Measurements from ENCODE around the gene LOC101059915.

LOC101059915 gene

GRCh38 chrX:71622576-71623450, 44.5 kb upstream of the LOC101059915 start:
- 20 to 34% methylated on average over 13 of the region's 13 CpGs for WGBS, 2 donors
- intact Hi-C loops (cut with DNase I): no loop called here
- H3K27ac ChIP-seq (ENCODE audit: low read depth in 1 of 2, low read length in 2 of 2): peak overlapping the region in 1 of 2 donors; percentile 34

GRCh38 chrX:71623714-71624113, 43.6 kb upstream of the LOC101059915 start:
- Histone ChIP-seq H3K9me3 (ENCODE audit: control insufficient read depth, low read length) (no peaks in the 10 kb centered on the region), H3K36me3 (ENCODE audit: control insufficient read depth in 1 of 2, insufficient read depth in 2 of 2, low read length in 1 of 2) (no peaks in the 10 kb centered on the region), H3K27ac (ENCODE audit: low read depth in 1 of 2, low read length in 2 of 2) (no peak overlapping the region), H3K4me3 (ENCODE audit: low read length in 2 of 2) (no peak overlapping the region), H3K4me1 (ENCODE audit: control insufficient read depth in 1 of 2, insufficient read depth in 2 of 2, low read length in 2 of 2) (no peaks in the 10 kb centered on the region), H3K27me3 (ENCODE audit: control insufficient read depth in 1 of 2, insufficient read depth in 2 of 2, low read length in 1 of 2) (no peaks in the 10 kb centered on the region)
- 96 to 98% methylated on average over 3 of the region's 3 CpGs for WGBS, 2 donors
- no peak for ATAC-seq (ENCODE audit: low FRiP score)
- DNase-seq: no peak
- intact Hi-C loops (cut with DNase I): no loop called here

More at GRCh38 chrX:71622576-71623450, 44.5 kb upstream of the LOC101059915 start:
- no peaks in the 10 kb centered on the region for H3K4me1 ChIP-seq (ENCODE audit: control insufficient read depth in 1 of 2, insufficient read depth in 2 of 2, low read length in 2 of 2)
- ATAC-seq (ENCODE audit: low FRiP score): peak; percentile 82
- no peaks in the 10 kb centered on the region for H3K9me3 ChIP-seq (ENCODE audit: control insufficient read depth, low read length)
- no peaks in the 10 kb centered on the region for H3K27me3 ChIP-seq (ENCODE audit: control insufficient read depth in 1 of 2, insufficient read depth in 2 of 2, low read length in 1 of 2)
- DNase-seq: peak; percentile 87 to 88
- H3K36me3 ChIP-seq (ENCODE audit: control insufficient read depth in 1 of 2, insufficient read depth in 2 of 2, low read length in 1 of 2): no peaks in the 10 kb centered on the region
- no peak overlapping the region for H3K4me3 ChIP-seq (ENCODE audit: low read length in 2 of 2)

- no peak overlapping the region for H3K27ac ChIP-seq (ENCODE audit: low read depth in 1 of 2, low read length in 2 of 2)
- intact Hi-C loops (cut with DNase I): no loop called here
- DNase-seq (no peak), ATAC-seq (ENCODE audit: low FRiP score) (no peak)
- H3K36me3 ChIP-seq (ENCODE audit: control insufficient read depth in 1 of 2, insufficient read depth in 2 of 2, low read length in 1 of 2): no peaks in the 10 kb centered on the region
- H3K27me3 ChIP-seq (ENCODE audit: control insufficient read depth in 1 of 2, insufficient read depth in 2 of 2, low read length in 1 of 2): no peaks in the 10 kb centered on the region
- WGBS, 2 donors: 89 to 93% methylated on average over 5 of the region's 5 CpGs
- no peaks in the 10 kb centered on the region for H3K9me3 ChIP-seq (ENCODE audit: control insufficient read depth, low read length)
- no peaks in the 10 kb centered on the region for H3K4me1 ChIP-seq (ENCODE audit: control insufficient read depth in 1 of 2, insufficient read depth in 2 of 2, low read length in 2 of 2)
- H3K4me3 ChIP-seq (ENCODE audit: low read length in 2 of 2): no peak overlapping the region
Measured at GRCh38 chrX:71625471-71625870, 41.9 kb upstream of the LOC101059915 start.

- no peak overlapping the region for H3K4me3 ChIP-seq (ENCODE audit: low read length in 2 of 2)
- no peaks in the 10 kb centered on the region for H3K4me1 ChIP-seq (ENCODE audit: control insufficient read depth in 1 of 2, insufficient read depth in 2 of 2, low read length in 2 of 2)
- no peak for DNase-seq
- no peaks in the 10 kb centered on the region for H3K27me3 ChIP-seq (ENCODE audit: control insufficient read depth in 1 of 2, insufficient read depth in 2 of 2, low read length in 1 of 2)
- H3K9me3 ChIP-seq (ENCODE audit: control insufficient read depth, low read length): no peaks in the 10 kb centered on the region
- no peak for ATAC-seq (ENCODE audit: low FRiP score)
- H3K36me3 ChIP-seq (ENCODE audit: control insufficient read depth in 1 of 2, insufficient read depth in 2 of 2, low read length in 1 of 2): no peaks in the 10 kb centered on the region
- WGBS, 2 donors: 75 to 93% methylated on average over 6 of the region's 6 CpGs
- H3K27ac ChIP-seq (ENCODE audit: low read depth in 1 of 2, low read length in 2 of 2): no peak overlapping the region
- intact Hi-C loops (cut with DNase I): no loop called here
Measured at GRCh38 chrX:71626576-71626975, 40.8 kb upstream of the LOC101059915 start.

GRCh38 chrX:71627588-71628404, 39.5 kb upstream of the LOC101059915 start:
- intact Hi-C loops (cut with DNase I): no loop called here
- Histone ChIP-seq H3K36me3 (ENCODE audit: control insufficient read depth in 1 of 2, insufficient read depth in 2 of 2, low read length in 1 of 2) (no peaks in the 10 kb centered on the region), H3K27me3 (ENCODE audit: control insufficient read depth in 1 of 2, insufficient read depth in 2 of 2, low read length in 1 of 2) (no peaks in the 10 kb centered on the region), H3K9me3 (ENCODE audit: control insufficient read depth, low read length) (no peaks in the 10 kb centered on the region), H3K4me1 (ENCODE audit: control insufficient read depth in 1 of 2, insufficient read depth in 2 of 2, low read length in 2 of 2) (no peaks in the 10 kb centered on the region), H3K27ac (ENCODE audit: low read depth in 1 of 2, low read length in 2 of 2) (no peak overlapping the region), H3K4me3 (ENCODE audit: low read length in 2 of 2) (no peak overlapping the region)
- DNase-seq (no peak), ATAC-seq (ENCODE audit: low FRiP score) (no peak)
- WGBS, 2 donors: 76 to 89% methylated on average over 14 of the region's 14 CpGs

GRCh38 chrX:71629467-71629866, 37.9 kb upstream of the LOC101059915 start:
- DNase-seq (no peak), ATAC-seq (ENCODE audit: low FRiP score) (no peak)
- no peak overlapping the region for H3K4me3 ChIP-seq (ENCODE audit: low read length in 2 of 2)
- H3K4me1 ChIP-seq (ENCODE audit: control insufficient read depth in 1 of 2, insufficient read depth in 2 of 2, low read length in 2 of 2): no peaks in the 10 kb centered on the region
- H3K9me3 ChIP-seq (ENCODE audit: control insufficient read depth, low read length): no peaks in the 10 kb centered on the region
- H3K27me3 ChIP-seq (ENCODE audit: control insufficient read depth in 1 of 2, insufficient read depth in 2 of 2, low read length in 1 of 2): no peaks in the 10 kb centered on the region
- no peak overlapping the region for H3K27ac ChIP-seq (ENCODE audit: low read depth in 1 of 2, low read length in 2 of 2)
- no peaks in the 10 kb centered on the region for H3K36me3 ChIP-seq (ENCODE audit: control insufficient read depth in 1 of 2, insufficient read depth in 2 of 2, low read length in 1 of 2)
- WGBS, 2 donors: 81 to 91% methylated on average over 2 of the region's 2 CpGs
- intact Hi-C loops (cut with DNase I): no loop called here

GRCh38 chrX:71632923-71633657, 34.3 kb upstream of the LOC101059915 start:
- 86 to 93% methylated on average over 10 of the region's 10 CpGs for WGBS, 2 donors
- no peak overlapping the region for H3K27ac ChIP-seq (ENCODE audit: low read depth in 1 of 2, low read length in 2 of 2)
- H3K36me3 ChIP-seq (ENCODE audit: control insufficient read depth in 1 of 2, insufficient read depth in 2 of 2, low read length in 1 of 2): no peaks in the 10 kb centered on the region
- H3K27me3 ChIP-seq (ENCODE audit: control insufficient read depth in 1 of 2, insufficient read depth in 2 of 2, low read length in 1 of 2): no peaks in the 10 kb centered on the region
- no peaks in the 10 kb centered on the region for H3K4me1 ChIP-seq (ENCODE audit: control insufficient read depth in 1 of 2, insufficient read depth in 2 of 2, low read length in 2 of 2)
- no peaks in the 10 kb centered on the region for H3K9me3 ChIP-seq (ENCODE audit: control insufficient read depth, low read length)
- DNase-seq (no peak), ATAC-seq (ENCODE audit: low FRiP score) (no peak)
- intact Hi-C loops (cut with DNase I): no loop called here
- H3K4me3 ChIP-seq (ENCODE audit: low read length in 2 of 2): no peak overlapping the region

GRCh38 chrX:71634366-71634765, 33.0 kb upstream of the LOC101059915 start:
- DNase-seq (no peak), ATAC-seq (ENCODE audit: low FRiP score) (no peak)
- 71 to 91% methylated on average over 6 of the region's 6 CpGs for WGBS, 2 donors
- Histone ChIP-seq H3K36me3 (ENCODE audit: control insufficient read depth in 1 of 2, insufficient read depth in 2 of 2, low read length in 1 of 2) (no peaks in the 10 kb centered on the region), H3K27ac (ENCODE audit: low read depth in 1 of 2, low read length in 2 of 2) (no peak overlapping the region), H3K4me3 (ENCODE audit: low read length in 2 of 2) (no peak overlapping the region), H3K4me1 (ENCODE audit: control insufficient read depth in 1 of 2, insufficient read depth in 2 of 2, low read length in 2 of 2) (no peaks in the 10 kb centered on the region), H3K9me3 (ENCODE audit: control insufficient read depth, low read length) (no peaks in the 10 kb centered on the region), H3K27me3 (ENCODE audit: control insufficient read depth in 1 of 2, insufficient read depth in 2 of 2, low read length in 1 of 2) (no peaks in the 10 kb centered on the region)
- intact Hi-C loops (cut with DNase I): no loop called here

Data from aorta (tissue), 5 donors.